HG02610 (cell line): ENCODE data around the gene FECH.

Experiments used
- ATAC-seq: cut with Tn5 transposase; IDR thresholded peaks from one replicate; pipeline ENCODE4 v1.9.1; 2021; ENCODE audit warnings: mild to moderate bottlenecking, moderate library complexity; ENCODE audit not compliant: unreplicated experiment

Gene FECH

DNA sequence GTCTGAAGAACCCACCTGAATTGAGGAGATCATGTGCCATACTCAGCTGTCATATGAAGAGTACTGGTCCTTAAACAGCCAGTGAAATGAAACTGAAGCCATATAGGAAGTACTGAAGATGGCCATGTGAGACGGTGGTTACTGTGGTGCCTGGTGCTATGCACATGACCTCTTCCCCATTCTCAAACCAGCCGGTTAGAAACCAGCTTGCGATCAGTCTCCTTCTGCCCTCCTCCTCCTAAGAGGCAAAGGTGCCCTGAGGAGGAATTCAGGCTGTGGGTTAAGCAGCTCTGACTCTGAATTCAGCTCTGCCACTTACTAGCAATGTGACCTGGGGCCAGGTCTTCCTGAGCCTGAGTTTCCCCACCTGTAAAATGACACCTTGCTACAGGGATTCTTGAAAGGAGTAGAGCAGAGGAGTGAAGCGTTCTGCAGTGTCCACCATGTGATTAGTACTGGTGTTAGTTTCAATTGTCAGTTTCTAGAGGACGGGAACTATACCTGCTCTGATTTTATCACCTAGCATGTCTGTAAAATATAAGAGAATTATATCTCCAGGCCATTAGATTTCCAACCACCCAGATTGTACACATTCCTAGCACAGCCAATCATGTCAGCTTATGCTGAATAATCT lies 5.1 kb downstream of the FECH start:
- peak; percentile 94 for ATAC-seq

DNA sequence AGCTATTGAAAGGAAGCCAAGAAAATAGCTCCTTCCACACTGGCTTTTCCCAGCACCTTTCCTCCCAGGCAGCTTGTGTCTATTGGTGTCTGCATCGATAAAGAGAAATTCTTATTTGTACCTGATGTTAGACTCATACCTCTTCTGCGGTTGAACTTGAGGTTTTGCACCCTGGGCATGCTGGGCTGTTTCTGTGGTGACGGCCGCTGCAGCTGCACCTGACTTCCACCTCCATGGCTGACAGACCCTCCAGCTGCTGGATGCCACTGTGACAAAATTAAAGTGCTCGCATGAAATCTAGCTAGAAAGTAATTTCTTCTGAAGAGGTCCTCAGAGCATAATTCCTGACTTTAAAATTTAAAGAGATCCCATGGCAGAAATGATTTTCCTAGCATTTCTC lies 6.6 kb downstream of the FECH start:
- no peak for ATAC-seq

DNA sequence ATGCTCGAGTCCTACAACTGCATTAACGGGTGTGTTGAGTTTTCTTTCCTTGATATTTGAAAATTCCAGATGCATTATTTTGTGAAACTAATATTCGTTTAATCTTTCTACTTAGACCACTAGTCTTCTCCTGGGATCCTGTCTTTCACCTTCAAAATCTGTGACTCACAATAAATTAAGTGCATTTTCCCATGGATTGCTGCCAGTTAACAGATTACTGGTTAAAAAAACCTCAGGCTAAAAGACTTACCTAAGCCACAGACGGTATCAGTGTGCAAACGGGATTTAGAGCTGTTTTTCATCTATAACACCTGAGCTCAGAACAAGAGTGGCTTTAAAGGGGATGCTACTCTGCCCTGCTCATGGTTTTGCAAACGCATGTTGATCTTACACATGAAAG lies 10.2 kb downstream of the FECH start:
- ATAC-seq: no peak

DNA sequence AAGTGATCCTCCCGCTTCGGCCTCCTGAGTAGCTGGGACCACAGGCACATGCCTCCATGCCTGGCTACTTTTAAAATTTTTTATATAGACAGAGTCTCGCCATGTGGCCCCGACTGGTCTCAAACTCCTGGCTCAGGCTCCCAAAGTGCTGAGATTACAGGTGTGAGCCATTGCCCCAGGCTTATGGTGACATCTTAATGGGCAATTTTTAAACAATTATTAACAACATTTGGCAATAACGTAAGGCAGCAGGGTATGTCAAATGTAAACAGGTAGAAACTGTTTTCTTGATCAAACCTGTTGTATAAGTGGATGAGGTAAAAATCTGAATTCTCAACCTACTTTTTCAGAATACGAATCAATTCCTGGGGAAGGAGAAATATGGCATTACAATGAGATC lies 11.0 kb downstream of the FECH start:
- ATAC-seq: no peak

DNA sequence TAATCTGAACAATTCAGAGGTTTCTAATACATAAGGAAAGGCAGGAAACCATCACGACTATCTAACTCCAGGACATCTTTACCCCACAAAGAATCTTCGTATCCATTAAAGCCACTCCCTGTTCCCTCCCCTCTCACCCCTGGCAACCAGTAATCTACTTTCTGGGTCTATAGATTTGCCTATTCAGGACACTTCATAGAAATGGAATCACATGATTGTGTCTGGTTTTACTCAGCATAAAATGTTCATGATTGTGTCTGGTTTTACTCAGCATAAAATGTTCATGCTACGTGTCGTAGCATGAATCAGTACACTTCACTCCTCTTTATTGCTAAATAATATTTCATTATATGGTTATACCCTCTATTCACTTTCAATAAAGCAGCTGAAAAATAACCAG lies 11.6 kb downstream of the FECH start:
- ATAC-seq: no peak

DNA sequence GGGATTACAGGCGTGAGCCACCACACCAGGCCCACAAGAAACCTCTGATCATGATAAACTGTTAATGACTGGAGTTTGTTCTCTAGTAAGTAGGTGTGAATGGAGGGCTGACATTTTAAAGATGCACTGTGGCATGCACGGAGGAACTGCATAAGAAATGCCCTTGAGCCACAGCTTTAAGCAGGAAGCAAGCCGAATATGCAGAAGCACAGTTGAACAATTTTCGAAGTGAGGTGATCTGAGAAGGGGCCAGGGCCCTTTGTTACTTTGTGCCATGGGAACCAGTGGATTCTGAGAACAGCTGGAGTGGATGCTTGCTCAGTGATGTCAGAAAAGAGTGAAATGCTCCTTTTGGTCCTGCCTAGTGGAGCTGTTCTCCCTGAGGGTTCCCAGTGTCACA lies 16.3 kb downstream of the FECH start:
- ATAC-seq: no peak

DNA sequence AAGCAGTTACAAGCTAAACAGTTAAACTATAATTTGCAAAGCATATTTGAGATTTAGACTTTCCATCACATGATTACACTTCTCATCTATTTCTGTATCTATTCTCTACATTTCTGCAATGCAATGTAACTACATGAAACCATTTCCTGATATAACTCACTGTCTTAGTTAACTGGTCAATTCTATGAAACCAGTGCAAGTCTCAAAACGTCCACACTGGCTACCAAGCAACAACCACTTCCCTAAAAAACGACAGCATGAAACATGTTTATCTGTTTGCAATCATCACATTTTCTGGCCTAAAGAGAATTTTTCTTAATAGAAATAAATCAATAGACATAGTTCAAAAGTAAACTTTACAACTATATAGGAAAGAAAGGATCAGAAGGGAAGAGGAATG lies 17.4 kb downstream of the FECH start:
- ATAC-seq: no peak

DNA sequence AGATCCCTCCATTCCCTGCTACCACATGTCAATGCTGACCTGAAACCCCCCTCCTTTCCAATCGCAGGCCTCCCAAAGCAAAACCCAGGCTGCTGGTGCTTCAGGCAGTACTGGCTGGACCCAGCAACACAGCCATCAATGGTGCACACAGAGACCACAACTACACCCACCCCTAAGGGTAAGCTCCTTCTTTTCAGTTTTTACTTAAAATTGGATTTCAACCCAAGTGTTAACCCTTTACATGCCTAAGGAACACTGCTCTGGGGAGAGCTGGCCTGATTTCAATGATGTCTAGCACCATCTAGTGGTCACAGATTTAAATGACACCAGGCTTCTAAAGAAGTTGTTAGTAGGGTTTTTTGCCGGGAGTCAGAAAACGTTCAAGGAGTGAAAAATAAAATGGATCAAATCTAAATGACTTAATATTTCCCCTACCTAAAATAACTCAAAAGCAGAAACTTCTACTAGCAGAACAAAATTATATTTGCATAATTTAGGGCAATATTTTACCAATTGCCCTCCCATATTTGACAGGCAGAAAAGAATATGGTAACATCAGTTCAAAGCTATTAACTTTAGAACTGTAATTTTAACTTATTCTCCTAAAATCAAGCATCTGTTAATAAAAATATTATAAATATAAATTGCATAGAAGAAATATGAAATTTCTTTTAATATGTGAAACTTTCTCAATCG lies 24.6 kb downstream of the FECH start:
- no peak for ATAC-seq

DNA sequence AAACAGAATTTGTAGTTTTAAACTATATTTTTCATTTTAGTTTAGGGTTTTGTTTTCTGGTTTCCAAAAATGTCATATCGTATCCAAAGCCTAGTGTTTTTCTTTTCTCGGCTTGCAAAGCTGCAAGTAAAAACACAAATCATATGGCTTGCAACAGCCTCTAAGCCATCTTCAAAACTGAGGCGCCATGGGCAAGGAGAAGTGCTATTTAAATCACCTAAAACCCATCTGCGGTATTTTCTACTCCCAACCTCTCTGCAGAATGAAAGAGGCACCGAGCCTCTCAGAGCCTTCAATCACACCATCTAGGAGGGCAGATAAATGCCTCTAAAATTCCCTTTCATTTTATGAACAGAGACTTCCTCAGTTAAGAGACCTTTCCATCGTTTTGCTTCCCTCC lies 25.2 kb downstream of the FECH start:
- ATAC-seq: no peak

DNA sequence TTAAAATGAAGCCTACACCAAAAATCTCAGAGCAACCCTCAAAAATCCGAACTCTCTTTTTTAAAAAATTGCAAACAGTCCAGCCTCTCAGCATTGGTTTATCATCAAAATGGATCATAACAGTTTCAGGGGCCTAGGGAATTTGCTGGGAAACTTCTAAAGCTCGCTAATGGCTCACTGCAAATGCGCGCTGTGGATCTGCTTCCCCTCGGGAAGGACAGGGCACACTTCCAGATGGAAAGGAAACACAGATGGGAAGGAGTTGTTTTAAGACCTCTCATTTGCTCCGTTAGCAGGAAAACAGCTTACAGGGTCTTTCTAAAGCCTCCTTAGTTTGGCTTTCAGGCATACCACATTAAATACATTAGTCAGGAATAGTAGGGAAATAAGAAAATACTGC lies 27.2 kb downstream of the FECH start:
- no peak for ATAC-seq

DNA sequence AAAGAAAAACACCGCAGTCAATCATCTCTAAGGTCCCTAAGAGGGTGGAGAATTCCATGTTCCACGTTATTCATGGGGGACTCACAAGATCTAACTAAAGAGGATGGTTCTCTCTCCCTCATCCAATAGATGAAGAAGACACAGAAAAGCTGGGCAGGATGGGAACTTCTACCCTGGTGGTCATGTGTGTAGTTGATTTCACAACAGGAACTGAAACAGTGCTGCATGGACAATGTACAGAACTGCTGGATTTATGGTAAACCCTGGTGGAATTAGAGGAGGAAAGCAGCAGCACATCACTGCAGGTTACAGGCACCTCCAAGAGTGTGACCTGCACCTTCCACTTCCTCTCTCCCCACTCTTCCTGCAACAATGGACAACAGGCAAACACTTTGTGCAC lies 31.4 kb downstream of the FECH start:
- ATAC-seq: no peak

DNA sequence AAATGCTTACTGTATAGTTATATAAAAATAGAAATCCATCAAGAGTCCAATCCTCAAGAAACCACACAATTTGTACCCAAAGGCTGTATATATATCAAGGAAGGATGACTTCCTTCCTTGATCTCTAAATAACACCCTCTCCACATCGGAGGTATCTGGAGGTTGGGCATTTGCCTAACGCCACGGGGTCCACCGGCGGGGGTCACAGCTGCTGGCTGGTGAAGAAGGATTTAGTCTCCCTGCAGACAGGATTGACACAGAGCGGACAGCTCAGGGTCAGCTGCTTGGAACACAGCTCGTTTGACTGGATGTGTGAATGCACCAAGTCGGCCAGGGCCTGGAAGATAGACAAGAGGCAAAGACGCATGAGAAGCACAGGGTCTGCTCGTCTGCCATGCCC lies 36.0 kb downstream of the FECH start:
- ATAC-seq: no peak

DNA sequence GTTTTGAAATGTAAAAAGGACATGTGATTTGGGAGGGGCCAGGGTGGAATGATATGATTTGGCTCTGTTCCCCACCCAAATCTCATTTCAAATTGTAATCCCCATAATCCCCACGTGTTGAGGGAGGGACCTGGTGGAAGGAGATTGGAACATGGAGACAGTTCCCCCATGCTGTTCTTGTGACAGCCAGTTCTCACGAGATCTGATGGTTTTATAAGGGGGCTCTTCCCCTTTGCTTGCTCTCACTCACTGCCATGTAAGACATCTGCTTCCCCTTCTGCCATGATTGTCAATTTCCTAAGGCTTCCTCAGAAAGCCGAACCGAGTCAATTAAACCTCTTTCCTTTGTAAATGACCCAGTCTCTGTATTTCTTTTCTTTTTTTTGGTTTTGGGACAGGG lies 39.2 kb downstream of the FECH start:
- no peak for ATAC-seq

DNA sequence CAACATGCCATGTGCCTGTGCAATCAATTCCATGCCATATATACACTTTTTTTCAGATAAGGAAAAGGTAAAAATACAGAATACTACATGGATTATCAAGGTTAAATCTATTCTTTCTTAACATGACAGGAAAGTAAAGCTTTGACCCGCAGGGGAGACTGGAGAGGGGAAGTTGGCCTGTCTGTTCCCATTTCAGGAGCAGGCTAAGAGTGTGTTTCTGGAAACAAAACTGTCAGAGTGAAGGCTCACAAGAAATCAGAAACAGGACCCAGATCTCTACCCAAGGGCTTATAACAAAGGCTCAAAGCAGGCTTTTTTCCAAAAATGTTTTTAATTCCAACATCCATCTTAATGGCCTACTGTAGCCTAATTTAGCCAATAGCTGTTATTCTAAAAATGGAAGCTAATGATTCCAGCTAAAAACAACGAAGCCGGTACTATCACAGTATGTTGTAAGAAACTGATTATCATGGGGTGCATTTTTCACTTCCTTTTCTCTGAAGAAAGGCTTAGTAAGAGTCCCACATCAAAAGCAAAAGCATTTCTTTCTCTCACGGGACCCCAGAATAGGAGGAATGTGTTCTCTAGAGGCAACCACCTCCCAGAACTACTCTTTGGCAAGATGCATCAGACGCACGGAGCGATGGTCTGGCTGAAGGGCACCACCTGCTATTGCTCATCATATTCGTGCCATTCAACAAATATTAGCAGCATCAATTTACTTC lies 41.4 kb downstream of the FECH start:
- peak; percentile 85 for ATAC-seq

DNA sequence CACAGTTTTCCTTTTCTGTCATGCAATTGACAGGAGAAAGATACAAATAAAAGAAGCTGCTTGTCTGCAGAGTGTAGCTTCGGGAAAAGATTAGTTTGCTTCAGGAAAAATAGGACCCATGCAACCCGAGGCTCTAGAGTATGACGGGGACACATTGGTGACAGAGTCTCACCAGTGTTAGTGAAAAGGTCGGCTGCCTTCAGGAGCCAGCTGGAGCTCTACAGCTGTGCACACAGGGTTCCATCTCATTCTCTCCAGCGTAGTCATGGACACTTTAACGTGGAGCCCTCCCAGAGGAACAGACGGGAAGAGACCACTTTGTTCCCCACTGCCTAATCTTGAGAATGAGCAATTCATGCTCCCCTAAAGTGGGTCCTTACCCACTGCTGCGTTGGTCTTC lies 42.9 kb downstream of the FECH start:
- no peak for ATAC-seq

DNA sequence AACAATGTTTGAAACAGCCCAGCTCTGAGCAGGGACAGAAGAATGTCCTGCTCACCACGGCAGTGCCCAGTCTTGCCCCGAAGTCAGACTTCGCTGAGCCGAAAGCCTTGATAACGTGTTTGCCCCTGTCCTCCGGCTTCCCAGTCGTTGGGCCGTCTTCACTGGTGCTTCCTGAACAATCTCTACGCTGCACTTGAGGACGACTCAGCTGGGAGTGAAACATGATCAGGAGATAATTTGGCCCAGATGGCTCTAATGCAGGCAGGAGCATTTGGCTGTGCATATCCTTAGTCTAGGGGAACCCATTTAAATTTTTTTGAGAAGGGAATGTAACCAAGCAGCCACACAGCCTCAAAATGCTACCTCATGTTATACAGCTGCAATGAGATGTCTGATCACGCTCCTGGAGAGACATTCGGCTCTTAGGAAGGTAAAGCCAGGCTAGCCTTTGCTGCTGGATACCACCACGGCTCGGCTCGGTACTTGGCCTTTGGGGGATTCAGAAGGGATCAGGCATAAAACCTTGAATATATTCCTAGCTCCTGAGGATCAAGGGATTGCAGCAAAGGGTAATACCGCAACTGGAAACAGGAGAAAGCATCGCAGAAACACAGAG lies 43.6 kb downstream of the FECH start:
- no peak for ATAC-seq

DNA sequence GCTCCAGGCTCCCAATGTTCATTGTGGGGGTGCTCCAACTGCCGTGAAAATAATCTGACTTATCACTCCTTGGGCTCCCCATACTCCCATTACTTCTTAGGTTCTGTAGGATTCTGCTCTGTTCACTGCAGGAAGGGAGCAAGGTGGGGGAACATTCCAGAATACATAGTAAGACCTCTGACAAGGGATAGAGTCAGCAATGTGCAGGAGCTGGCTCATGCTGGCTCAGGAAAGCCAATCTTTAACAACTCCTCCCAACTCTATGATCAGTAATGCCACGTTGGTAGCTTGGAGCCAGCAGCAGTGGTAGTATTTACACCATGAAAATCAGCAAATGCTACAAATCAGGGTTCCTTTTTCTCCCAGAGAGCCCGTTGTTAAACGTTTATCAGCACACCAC lies 44.4 kb downstream of the FECH start:
- no peak for ATAC-seq

DNA sequence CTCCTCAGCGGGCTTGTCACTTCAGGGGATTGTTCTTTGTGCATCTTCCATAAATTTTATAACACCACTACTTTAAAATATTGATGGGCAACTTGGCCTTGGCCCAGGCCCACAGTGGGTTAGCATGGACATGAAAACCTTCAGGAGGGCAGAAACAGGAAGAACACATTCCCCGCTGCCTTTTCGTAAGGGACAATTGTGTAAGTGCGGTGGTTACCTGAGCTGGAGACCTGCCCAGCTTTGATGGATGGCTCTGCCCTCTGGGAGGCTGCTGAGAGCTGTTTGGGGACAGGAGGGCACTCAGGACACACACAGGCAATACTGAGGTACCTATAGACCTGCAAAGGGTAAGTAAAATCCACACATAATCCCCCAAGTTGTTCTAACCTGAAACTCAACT lies 46.8 kb downstream of the FECH start:
- no peak for ATAC-seq

DNA sequence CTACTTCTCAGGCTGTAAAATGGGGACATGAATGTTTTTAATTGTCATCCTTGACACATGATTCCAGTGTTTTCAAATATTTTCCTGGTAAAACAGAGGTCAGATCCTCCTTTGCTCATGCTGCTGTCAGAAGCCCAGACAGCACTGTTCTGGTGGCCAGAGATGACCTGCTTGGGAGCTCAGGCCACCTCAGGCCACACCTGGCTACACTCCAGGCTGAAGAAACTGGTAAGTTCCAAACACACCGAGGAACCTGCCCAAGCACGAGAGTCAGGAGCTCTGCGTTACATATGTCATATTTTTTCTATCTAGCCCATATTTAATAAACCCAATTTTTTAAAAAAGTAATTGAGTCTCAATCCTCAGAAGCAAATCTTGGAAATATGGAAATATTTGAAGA lies 47.9 kb downstream of the FECH start:
- no peak for ATAC-seq

DNA sequence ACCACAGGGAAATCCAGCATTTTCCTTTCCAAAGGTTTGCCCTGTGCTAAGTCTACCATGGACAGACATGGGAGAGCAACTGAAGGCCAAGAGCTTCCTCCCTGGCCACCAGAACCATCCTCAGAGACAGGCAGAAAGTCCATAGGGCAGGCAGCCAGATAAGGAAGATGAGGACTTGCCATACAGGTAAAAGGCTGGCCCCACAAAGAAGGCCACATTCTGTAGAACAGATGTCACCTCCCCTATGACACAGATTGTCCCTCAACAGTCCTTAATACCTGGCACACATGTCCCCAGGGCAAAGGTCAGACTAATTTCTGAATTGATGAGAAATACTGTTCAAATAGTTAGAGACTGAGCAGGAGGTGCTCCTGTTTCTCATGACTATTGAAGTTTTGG lies 52.0 kb downstream of the FECH start:
- no peak for ATAC-seq

DNA sequence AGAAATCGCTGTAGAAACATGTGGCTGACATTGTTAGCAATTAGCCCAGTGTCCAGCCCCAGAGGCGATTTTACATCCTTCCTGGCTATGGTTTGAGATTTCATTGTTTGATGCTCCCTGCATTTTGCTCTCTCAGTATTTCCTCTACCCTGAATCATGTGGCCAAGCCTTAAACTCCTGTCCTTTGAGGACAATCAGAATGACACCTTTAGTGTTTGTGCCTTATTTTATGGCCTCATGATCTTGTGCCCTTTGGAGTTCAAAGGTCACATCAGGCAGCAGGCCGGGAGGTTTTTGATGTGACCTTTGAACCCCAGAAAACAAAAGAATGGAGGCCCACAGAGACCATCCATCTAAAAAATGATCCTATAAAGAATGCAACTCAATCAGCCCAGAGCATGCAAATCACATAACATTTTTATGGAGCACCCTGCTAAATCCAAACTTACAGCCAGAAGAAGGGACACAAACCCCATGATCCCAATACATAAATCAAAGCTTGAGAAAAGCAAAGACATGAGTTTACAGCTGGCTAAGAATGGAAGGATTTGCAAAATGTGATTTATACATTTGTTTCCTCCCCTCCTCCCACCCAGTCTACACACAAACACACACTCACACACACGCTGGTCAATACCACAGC lies 52.5 kb downstream of the FECH start:
- ATAC-seq: no peak
